ENCODE measurements around the gene GBP6. TPM values are rescaled to one million over a fixed set of nuclear protein-coding genes. Genes with fewer than 3 reads are reported as not detected.

Gene GBP6
- total and polyA plus RNA-seq, 4 donors: 0.05 to 0.08 TPM; not detected in 2

DNA sequence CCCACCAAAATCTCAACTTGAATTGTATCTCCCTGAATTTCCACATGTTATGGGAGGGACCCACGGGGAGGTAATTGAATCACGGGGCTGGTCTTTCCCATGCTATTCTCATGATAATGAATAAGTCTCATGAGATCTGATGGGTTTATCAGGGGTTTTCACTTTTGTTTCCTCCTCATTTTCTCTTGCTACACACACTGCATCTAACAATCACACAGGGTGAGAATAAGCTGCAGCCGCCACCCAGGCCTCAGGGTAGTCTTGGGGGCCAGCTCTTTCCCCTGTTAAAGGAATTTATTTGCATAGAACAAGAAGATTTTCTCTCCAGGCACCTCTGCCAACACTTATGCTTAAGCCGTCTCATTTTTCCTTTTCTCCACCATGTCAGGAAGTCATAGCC, 26.0 kb upstream of the GBP6 start:
- Histone ChIP-seq H3K4me3 (ENCODE audit: low read depth in 1 of 3, low read length in 3 of 3) (no peak overlapping the region), H3K9me3 (ENCODE audit: control insufficient read depth in 4 of 4, low read length in 3 of 4) (no peaks in the 10 kb centered on the region), H3K4me1 (ENCODE audit: control insufficient read depth in 4 of 4, insufficient read depth in 4 of 4, low read length in 3 of 4) (no peaks in the 10 kb centered on the region), H3K27ac (ENCODE audit: low read depth in 1 of 2, low read length in 2 of 2) (no peak overlapping the region), H3K27me3 (ENCODE audit: control insufficient read depth in 4 of 4, insufficient read depth in 4 of 4, low read length in 3 of 4) (no peaks in the 10 kb centered on the region), H3K36me3 (ENCODE audit: control insufficient read depth in 4 of 4, insufficient read depth in 3 of 4, low read depth in 1 of 4, low read length in 3 of 4) (no peaks in the 10 kb centered on the region), H3K9ac (ENCODE audit: low read depth in 1 of 2, low read length in 2 of 2) (no peak overlapping the region)
- 94% methylated on average over 4 of the region's 4 CpGs for WGBS
- DNase-seq (ENCODE audit: low spot score): no peak
- TF ChIP-seq TAF1 (conservative IDR thresholded peaks at IDR 0.05) (no peak), YY1 (IDR thresholded peaks at IDR 0.05) (no peak), RAD21 (IDR thresholded peaks at IDR 0.05) (no peak), CTCF (IDR thresholded peaks at IDR 0.05; ENCODE audit: low read depth, low read length, missing input control) (no peak), HNF4G (IDR thresholded peaks at IDR 0.05) (no peak), FOXA1 (IDR thresholded peaks at IDR 0.05) (no peak), SP1 (IDR thresholded peaks at IDR 0.05) (no peak), RXRA (IDR thresholded peaks at IDR 0.05) (no peak), JUND (IDR thresholded peaks at IDR 0.05) (no peak)
- TF ChIP-seq, protein P1, sequence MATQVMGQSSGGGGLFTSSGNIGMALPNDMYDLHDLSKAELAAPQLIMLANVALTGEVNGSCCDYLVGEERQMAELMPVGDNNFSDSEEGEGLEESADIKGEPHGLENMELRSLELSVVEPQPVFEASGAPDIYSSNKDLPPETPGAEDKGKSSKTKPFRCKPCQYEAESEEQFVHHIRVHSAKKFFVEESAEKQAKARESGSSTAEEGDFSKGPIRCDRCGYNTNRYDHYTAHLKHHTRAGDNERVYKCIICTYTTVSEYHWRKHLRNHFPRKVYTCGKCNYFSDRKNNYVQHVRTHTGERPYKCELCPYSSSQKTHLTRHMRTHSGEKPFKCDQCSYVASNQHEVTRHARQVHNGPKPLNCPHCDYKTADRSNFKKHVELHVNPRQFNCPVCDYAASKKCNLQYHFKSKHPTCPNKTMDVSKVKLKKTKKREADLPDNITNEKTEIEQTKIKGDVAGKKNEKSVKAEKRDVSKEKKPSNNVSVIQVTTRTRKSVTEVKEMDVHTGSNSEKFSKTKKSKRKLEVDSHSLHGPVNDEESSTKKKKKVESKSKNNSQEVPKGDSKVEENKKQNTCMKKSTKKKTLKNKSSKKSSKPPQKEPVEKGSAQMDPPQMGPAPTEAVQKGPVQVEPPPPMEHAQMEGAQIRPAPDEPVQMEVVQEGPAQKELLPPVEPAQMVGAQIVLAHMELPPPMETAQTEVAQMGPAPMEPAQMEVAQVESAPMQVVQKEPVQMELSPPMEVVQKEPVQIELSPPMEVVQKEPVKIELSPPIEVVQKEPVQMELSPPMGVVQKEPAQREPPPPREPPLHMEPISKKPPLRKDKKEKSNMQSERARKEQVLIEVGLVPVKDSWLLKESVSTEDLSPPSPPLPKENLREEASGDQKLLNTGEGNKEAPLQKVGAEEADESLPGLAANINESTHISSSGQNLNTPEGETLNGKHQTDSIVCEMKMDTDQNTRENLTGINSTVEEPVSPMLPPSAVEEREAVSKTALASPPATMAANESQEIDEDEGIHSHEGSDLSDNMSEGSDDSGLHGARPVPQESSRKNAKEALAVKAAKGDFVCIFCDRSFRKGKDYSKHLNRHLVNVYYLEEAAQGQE (IDR thresholded peaks at IDR 0.05): no peak
- TF ChIP-seq, protein P2, sequence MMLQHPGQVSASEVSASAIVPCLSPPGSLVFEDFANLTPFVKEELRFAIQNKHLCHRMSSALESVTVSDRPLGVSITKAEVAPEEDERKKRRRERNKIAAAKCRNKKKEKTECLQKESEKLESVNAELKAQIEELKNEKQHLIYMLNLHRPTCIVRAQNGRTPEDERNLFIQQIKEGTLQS (IDR thresholded peaks at IDR 0.05): no peak

DNA sequence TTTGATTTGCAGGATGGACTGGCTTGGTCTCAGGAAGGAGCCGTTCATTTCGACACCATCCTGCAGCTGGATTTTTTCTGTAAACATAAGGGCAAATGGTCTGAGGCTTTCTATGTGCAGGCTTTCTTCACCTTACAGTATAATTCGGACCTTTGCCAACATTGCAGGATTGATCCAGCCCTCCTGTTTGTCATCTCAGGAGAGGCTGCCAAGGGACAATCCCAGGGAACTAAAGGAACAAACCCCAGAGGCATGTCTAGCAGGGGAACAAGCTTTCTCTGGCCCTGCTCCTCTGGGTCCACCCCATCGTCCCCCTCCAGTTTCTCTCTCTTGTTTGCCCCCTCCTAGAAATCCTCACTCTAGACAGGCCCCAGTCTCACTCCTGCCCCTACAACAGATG, 24.8 kb upstream of the GBP6 start:
- H3K4me3 ChIP-seq (ENCODE audit: low read depth in 1 of 3, low read length in 3 of 3): no peak overlapping the region
- no peaks in the 10 kb centered on the region for H3K4me1 ChIP-seq (ENCODE audit: control insufficient read depth in 4 of 4, insufficient read depth in 4 of 4, low read length in 3 of 4)
- H3K36me3 ChIP-seq (ENCODE audit: control insufficient read depth in 4 of 4, insufficient read depth in 3 of 4, low read depth in 1 of 4, low read length in 3 of 4): no peaks in the 10 kb centered on the region
- H3K9me3 ChIP-seq (ENCODE audit: control insufficient read depth in 4 of 4, low read length in 3 of 4): no peaks in the 10 kb centered on the region
- DNase-seq (ENCODE audit: low spot score): no peak
- no peak overlapping the region for H3K9ac ChIP-seq (ENCODE audit: low read depth in 1 of 2, low read length in 2 of 2)
- H3K27me3 ChIP-seq (ENCODE audit: control insufficient read depth in 4 of 4, insufficient read depth in 4 of 4, low read length in 3 of 4): no peaks in the 10 kb centered on the region
- 46% methylated on average over 4 of the region's 4 CpGs for WGBS
- H3K27ac ChIP-seq (ENCODE audit: low read depth in 1 of 2, low read length in 2 of 2): no peak overlapping the region
- TF ChIP-seq TAF1 (conservative IDR thresholded peaks at IDR 0.05): no peak
- TF ChIP-seq, protein P1 (IDR thresholded peaks at IDR 0.05): no peak
- no peak for TF ChIP-seq HNF4A (conservative IDR thresholded peaks at IDR 0.05)
- TF ChIP-seq HNF4G (IDR thresholded peaks at IDR 0.05): no peak
- TF ChIP-seq, protein P3, sequence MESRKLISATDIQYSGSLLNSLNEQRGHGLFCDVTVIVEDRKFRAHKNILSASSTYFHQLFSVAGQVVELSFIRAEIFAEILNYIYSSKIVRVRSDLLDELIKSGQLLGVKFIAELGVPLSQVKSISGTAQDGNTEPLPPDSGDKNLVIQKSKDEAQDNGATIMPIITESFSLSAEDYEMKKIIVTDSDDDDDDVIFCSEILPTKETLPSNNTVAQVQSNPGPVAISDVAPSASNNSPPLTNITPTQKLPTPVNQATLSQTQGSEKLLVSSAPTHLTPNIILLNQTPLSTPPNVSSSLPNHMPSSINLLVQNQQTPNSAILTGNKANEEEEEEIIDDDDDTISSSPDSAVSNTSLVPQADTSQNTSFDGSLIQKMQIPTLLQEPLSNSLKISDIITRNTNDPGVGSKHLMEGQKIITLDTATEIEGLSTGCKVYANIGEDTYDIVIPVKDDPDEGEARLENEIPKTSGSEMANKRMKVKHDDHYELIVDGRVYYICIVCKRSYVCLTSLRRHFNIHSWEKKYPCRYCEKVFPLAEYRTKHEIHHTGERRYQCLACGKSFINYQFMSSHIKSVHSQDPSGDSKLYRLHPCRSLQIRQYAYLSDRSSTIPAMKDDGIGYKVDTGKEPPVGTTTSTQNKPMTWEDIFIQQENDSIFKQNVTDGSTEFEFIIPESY (IDR thresholded peaks at IDR 0.05): no peak
- no peak for TF ChIP-seq RAD21 (IDR thresholded peaks at IDR 0.05)
- TF ChIP-seq, protein P2 (IDR thresholded peaks at IDR 0.05): no peak
- no peak for TF ChIP-seq EGR1 (IDR thresholded peaks at IDR 0.05; ENCODE audit: low read depth in 2 of 2)
- no peak for TF ChIP-seq FOXA2 (IDR thresholded peaks at IDR 0.05)
- TF ChIP-seq CTCF (IDR thresholded peaks at IDR 0.05; ENCODE audit: low read depth, low read length, missing input control): no peak
- no peak for TF ChIP-seq YY1 (IDR thresholded peaks at IDR 0.05)
- TF ChIP-seq NR2F2 (IDR thresholded peaks at IDR 0.05): no peak
- TF ChIP-seq RXRA (IDR thresholded peaks at IDR 0.05): no peak
- no peak for TF ChIP-seq FOXA1 (IDR thresholded peaks at IDR 0.05)
- TF ChIP-seq, protein P4, sequence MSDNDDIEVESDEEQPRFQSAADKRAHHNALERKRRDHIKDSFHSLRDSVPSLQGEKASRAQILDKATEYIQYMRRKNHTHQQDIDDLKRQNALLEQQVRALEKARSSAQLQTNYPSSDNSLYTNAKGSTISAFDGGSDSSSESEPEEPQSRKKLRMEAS (IDR thresholded peaks at IDR 0.05): no peak
- no peak for TF ChIP-seq GABPA (IDR thresholded peaks at IDR 0.05 in 1 of 2, conservative IDR thresholded peaks at IDR 0.05 in 1 of 2)
- no peak for TF ChIP-seq SP1 (IDR thresholded peaks at IDR 0.05)

All from liver (tissue), 9 donors.